NB4 (cell line): ENCODE measurements around the gene CSF3R.

Experiments used
- POLR2A ChIP-seq: IDR thresholded peaks from 2 replicates; pipeline ENCODE4 v1.6.1; 2011; ENCODE audit warnings: mild to moderate bottlenecking; ENCODE audit not compliant: insufficient read length; ENCODE audit errors: extremely low read depth
- TF ChIP-seq, protein P1 (sequence below): IDR thresholded peaks from one replicate; pipeline ENCODE4 v1.5.1; 2012; ENCODE audit warnings: low read depth, low read length

- TF ChIP-seq, protein P1, sequence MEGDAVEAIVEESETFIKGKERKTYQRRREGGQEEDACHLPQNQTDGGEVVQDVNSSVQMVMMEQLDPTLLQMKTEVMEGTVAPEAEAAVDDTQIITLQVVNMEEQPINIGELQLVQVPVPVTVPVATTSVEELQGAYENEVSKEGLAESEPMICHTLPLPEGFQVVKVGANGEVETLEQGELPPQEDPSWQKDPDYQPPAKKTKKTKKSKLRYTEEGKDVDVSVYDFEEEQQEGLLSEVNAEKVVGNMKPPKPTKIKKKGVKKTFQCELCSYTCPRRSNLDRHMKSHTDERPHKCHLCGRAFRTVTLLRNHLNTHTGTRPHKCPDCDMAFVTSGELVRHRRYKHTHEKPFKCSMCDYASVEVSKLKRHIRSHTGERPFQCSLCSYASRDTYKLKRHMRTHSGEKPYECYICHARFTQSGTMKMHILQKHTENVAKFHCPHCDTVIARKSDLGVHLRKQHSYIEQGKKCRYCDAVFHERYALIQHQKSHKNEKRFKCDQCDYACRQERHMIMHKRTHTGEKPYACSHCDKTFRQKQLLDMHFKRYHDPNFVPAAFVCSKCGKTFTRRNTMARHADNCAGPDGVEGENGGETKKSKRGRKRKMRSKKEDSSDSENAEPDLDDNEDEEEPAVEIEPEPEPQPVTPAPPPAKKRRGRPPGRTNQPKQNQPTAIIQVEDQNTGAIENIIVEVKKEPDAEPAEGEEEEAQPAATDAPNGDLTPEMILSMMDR = no peak
- TF ChIP-seq POLR2A = no peak
Observed at GRCh38 chr1:36447450-36447849, 35.3 kb downstream of the CSF3R start.
